OCI-LY1 (cell line): ENCODE results near the gene VPS26B.

Experiments used
- H2AFZ ChIP-seq: fragments of 200-600 bp; sonication (generic), shearing (Covaris generic); 2 replicates; pipeline ENCODE4 v1.6.0; 2014; ENCODE audit warnings: antibody characterized with exemption, mild to moderate bottlenecking, low read length
- H3F3A ChIP-seq: fragments of 200-600 bp; sonication (generic), shearing (Covaris generic); 2 replicates; pipeline ENCODE4 v1.6.0; 2014; ENCODE audit warnings: mild to moderate bottlenecking, antibody characterized with exemption, low read length, moderate library complexity; ENCODE audit not compliant: insufficient read depth
- H3K27ac ChIP-seq: fragments of 200-600 bp; sonication (generic); 2 replicates; pipeline ENCODE4 v1.5.1; 2014; ENCODE audit warnings: low read length, mixed run types, mild to moderate bottlenecking, low read depth; ENCODE audit not compliant: poor library complexity, severe bottlenecking
- H3K27me3 ChIP-seq: fragments of 200-600 bp; sonication (generic); 2 replicates; pipeline ENCODE4 v1.6.0; 2014; ENCODE audit warnings: antibody characterized with exemption, mild to moderate bottlenecking, low read length, moderate library complexity; ENCODE audit not compliant: insufficient read depth
- H3K36me3 ChIP-seq: fragments of 200-600 bp; sonication (generic); 2 replicates; pipeline ENCODE4 v1.6.1; 2014; ENCODE audit warnings: mild to moderate bottlenecking, antibody characterized with exemption, low read length, moderate library complexity, mixed read lengths; ENCODE audit not compliant: insufficient read depth
- H3K4me1 ChIP-seq: fragments of 200-600 bp; sonication (generic); 2 replicates; pipeline ENCODE4 v1.5.1; 2014; ENCODE audit warnings: mild to moderate bottlenecking, low read length, moderate library complexity; ENCODE audit not compliant: insufficient read depth, severe bottlenecking
- H3K4me2 ChIP-seq: fragments of 200-600 bp; sonication (generic), shearing (Covaris generic); 2 replicates; pipeline ENCODE4 v1.6.1; 2014; ENCODE audit warnings: low read length
- H3K4me3 ChIP-seq: fragments of 200-600 bp; sonication (generic); 2 replicates; pipeline ENCODE4 v1.5.1; 2014; ENCODE audit warnings: low read length, low read depth, mild to moderate bottlenecking, mixed read lengths; ENCODE audit not compliant: poor library complexity, severe bottlenecking
- H3K79me2 ChIP-seq: fragments of 200-600 bp; shearing (Covaris generic); 2 replicates; pipeline ENCODE4 v1.6.1; 2016; ENCODE audit warnings: mixed run types, low read length, mixed read lengths; ENCODE audit not compliant: insufficient read depth
- H3K9ac ChIP-seq: fragments of 200-600 bp; sonication (generic), shearing (Covaris generic); 2 replicates; pipeline ENCODE4 v1.6.1; 2014; ENCODE audit warnings: mild to moderate bottlenecking, low read length, mixed read lengths
- H3K9me2 ChIP-seq: fragments of 200-600 bp; sonication (generic), shearing (Covaris generic); 2 replicates; pipeline ENCODE4 v1.6.1; 2014; ENCODE audit warnings: low read depth, mild to moderate bottlenecking, low read length, mixed read lengths
- H3K9me3 ChIP-seq: fragments of 200-600 bp; shearing (Covaris generic); 2 replicates; pipeline ENCODE4 v1.6.1; 2014; ENCODE audit warnings: low read length, mixed read lengths
- H4K20me1 ChIP-seq: fragments of 200-600 bp; sonication (generic), shearing (Covaris generic); 2 replicates; pipeline ENCODE4 v1.6.0; 2016; ENCODE audit warnings: mild to moderate bottlenecking, low read length; ENCODE audit not compliant: insufficient read depth
- CTCF ChIP-seq: fragments of 200-600 bp; sonication (generic), shearing (Covaris generic); IDR thresholded peaks from 2 replicates; pipeline ENCODE4 v1.5.1; 2017; ENCODE audit warnings: mild to moderate bottlenecking, antibody characterized with exemption, low read length, moderate library complexity, mixed read lengths
- EZH2 ChIP-seq: fragments of 200-600 bp; sonication (generic), shearing (Covaris generic); IDR thresholded peaks from 2 replicates; pipeline ENCODE4 v1.8.0; 2017; ENCODE audit warnings: borderline replicate concordance, mixed run types, mild to moderate bottlenecking, antibody characterized with exemption, low read length, moderate library complexity, mixed read lengths

VPS26B gene

GRCh38 chr11:134275534-134276395 lies 51.3 kb downstream of the VPS26B start, which contains the start of gene GLB1L3:
TSS of gene GLB1L3 (plus strand) at chr11:134276379. CDS start at chr11:134276741, 362 bp downstream.
- Histone ChIP-seq H3F3A (no peaks in the 10 kb centered on the region), H3K4me2 (no peak within 1 kb of the TSS), H3K79me2 (no peaks in the 10 kb centered on the region), H3K27ac (no peak within 1 kb of the TSS), H3K36me3 (no peaks in the 10 kb centered on the region), H3K9ac (no peak within 1 kb of the TSS), H3K9me3 (no peaks in the 10 kb centered on the region), H3K4me1 (no peaks in the 10 kb centered on the region), H3K4me3 (no peak within 1 kb of the TSS), H3K27me3 (no peaks in the 10 kb centered on the region), H4K20me1 (no peaks in the 10 kb centered on the region), H3K9me2 (no peaks in the 10 kb centered on the region), H2AFZ (no peak within 1 kb of the TSS)
- TF ChIP-seq CTCF (no peak), EZH2 (no peak)

GRCh38 chr11:134276396-134277182 lies 52.1 kb downstream of the VPS26B start:
- Histone ChIP-seq H3K9me2 (no peaks in the 10 kb centered on the region), H3F3A (no peaks in the 10 kb centered on the region), H2AFZ (no peak overlapping the region), H3K4me3 (no peak overlapping the region), H3K9me3 (no peaks in the 10 kb centered on the region), H3K79me2 (no peaks in the 10 kb centered on the region), H3K27ac (no peak overlapping the region), H4K20me1 (no peaks in the 10 kb centered on the region), H3K27me3 (no peaks in the 10 kb centered on the region), H3K36me3 (no peaks in the 10 kb centered on the region), H3K4me1 (no peaks in the 10 kb centered on the region), H3K4me2 (no peak overlapping the region), H3K9ac (no peak overlapping the region)
- TF ChIP-seq EZH2: no peak
- no peak for TF ChIP-seq CTCF

- H3K27ac ChIP-seq: no peak overlapping the region
- no peak overlapping the region for H3K4me3 ChIP-seq
Measured at GRCh38 chr11:134277183-134278001, 52.9 kb downstream of the VPS26B start.

More at GRCh38 chr11:134277183-134278001, 52.9 kb downstream of the VPS26B start:
- no peak for TF ChIP-seq EZH2
- no peak for TF ChIP-seq CTCF
- Histone ChIP-seq H3K9ac (no peak overlapping the region), H3K79me2 (no peaks in the 10 kb centered on the region), H3K4me2 (no peak overlapping the region), H3K27me3 (no peaks in the 10 kb centered on the region), H3F3A (no peaks in the 10 kb centered on the region), H3K4me1 (no peaks in the 10 kb centered on the region), H3K9me3 (no peaks in the 10 kb centered on the region), H3K9me2 (no peaks in the 10 kb centered on the region), H2AFZ (no peak overlapping the region), H4K20me1 (no peaks in the 10 kb centered on the region), H3K36me3 (no peaks in the 10 kb centered on the region)
